ENCODE data around the gene EHF. TPM values are rescaled to one million over a fixed set of nuclear protein-coding genes. Genes with fewer than 3 reads are reported as not detected.

Gene EHF
- total RNA-seq, 2 donors from 2014 or later: 164 to 332 TPM

DNA sequence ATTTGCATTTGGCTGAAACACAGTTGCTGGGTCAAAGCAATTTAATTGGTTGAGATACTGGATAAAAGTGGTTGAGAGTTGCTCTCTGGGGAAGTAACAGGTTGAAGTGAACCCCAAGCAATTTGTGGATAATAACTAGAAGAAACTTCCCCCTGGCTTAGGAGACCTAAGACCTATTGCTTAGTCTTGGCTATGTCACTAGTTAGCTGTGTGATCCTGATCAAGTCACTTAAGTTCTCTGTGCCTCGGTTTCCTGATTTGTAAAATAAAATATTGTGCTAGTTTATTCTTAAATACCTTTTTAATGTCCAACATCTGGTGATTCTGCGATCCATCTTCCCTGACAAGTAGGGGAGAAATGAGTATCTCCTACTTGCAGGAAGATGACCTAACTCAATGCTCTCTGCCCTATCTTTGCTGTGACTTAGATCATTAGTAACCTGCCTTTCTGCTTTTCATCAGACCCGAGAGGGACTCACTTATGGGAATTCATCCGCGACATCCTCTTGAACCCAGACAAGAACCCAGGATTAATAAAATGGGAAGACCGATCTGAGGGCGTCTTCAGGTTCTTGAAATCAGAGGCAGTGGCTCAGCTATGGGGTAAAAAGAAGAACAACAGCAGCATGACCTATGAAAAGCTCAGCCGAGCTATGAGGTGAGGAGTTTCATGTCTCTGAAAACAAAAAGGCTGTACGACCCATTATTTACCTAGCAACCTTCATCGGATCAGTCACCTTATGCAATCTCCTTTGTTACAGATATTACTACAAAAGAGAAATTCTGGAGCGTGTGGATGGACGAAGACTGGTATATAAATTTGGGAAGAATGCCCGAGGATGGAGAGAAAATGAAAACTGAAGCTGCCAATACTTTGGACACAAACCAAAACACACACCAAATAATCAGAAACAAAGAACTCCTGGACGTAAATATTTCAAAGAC is 37.5 kb downstream of the EHF start:
- WGBS: 72% methylated on average over 14 of the region's 14 CpGs
- H3K36me3 ChIP-seq: no peaks in the 10 kb centered on the region

GRCh38 chr11:34659096-34659733 is 38.3 kb downstream of the EHF start:
- H3K36me3 ChIP-seq: no peaks in the 10 kb centered on the region
- peaks cover 4% of the 10 kb centered on the region for H3K4me1 ChIP-seq (replicated peaks)
- TF ChIP-seq POLR2A (IDR thresholded peaks at IDR 0.05): no peak
- no peak for TF ChIP-seq CTCF (IDR thresholded peaks at IDR 0.05)
- no peak for TF ChIP-seq POLR2AphosphoS5 (IDR thresholded peaks at IDR 0.05)
- peak overlapping the region; percentile 40 to 90 for H3K27ac ChIP-seq
- H3K9me3 ChIP-seq: no peaks in the 10 kb centered on the region
- no peaks in the 10 kb centered on the region for H3K27me3 ChIP-seq (replicated peaks; ENCODE audit: insufficient read depth)
- intact Hi-C loops (cut with DNase I): no loop called here
- H3K4me3 ChIP-seq: no peak overlapping the region
- DNase-seq (ENCODE audit: low spot score): no peak
- WGBS: 85% methylated on average over 4 of the region's 4 CpGs

More for the DNA sequence above, 37.5 kb downstream of the EHF start:
- Histone ChIP-seq H3K4me3 (no peak overlapping the region), H3K9me3 (no peaks in the 10 kb centered on the region), H3K27me3 (replicated peaks; ENCODE audit: insufficient read depth) (no peaks in the 10 kb centered on the region), H3K27ac (peak overlapping the region; percentile 16 to 90), H3K4me1 (replicated peaks) (peaks cover 13% of the 10 kb centered on the region)
- no peak for DNase-seq (ENCODE audit: low spot score)
- intact Hi-C loops (cut with DNase I): no loop called here
- TF ChIP-seq POLR2AphosphoS5 (IDR thresholded peaks at IDR 0.05) (no peak), POLR2A (IDR thresholded peaks at IDR 0.05) (no peak), CTCF (IDR thresholded peaks at IDR 0.05) (no peak)

DNA sequence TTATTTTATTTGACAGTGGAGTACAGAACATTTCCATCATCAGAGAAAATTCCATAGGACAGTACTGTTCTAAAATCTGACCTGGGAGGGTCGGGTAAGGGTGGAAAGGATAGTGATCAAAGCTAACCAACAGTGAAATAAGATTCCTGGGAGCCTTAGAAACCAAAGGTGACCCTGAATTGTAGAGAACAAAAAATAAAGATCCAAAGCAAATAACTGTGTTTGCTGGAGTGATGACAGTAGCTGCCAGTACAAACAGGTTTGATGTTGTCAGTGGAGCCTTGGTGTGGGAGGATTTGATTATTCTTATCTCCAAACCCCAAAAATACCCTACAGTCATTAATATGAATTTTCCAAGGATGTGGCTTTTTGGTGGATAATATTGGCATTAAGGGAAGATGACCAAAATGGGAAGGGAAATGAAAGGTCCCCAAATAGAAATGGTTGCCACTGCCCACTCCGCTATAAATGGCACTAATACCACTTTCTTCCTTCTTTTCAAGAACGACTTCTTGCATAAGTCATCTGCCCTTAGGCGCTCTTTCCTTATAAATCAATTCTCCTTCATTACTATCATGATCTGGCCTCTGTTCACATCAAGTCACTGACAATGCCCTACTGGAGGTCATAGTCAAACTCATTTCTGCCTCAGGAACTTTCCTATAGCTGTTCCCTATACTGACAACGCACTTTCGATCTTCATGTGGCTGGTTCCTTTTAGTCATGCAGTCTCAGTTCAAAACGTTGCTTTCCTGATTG is 44.4 kb downstream of the EHF start:
- TF ChIP-seq POLR2AphosphoS5 (IDR thresholded peaks at IDR 0.05): peak; percentile 64
- no peak for TF ChIP-seq CTCF (IDR thresholded peaks at IDR 0.05)
- no peak for TF ChIP-seq POLR2A (IDR thresholded peaks at IDR 0.05)
- Histone ChIP-seq H3K27me3 (replicated peaks; ENCODE audit: insufficient read depth) (no peaks in the 10 kb centered on the region), H3K36me3 (no peaks in the 10 kb centered on the region), H3K9me3 (no peaks in the 10 kb centered on the region), H3K4me3 (no peak overlapping the region), H3K4me1 (replicated peaks) (peaks cover 14% of the 10 kb centered on the region), H3K27ac (peak overlapping the region; percentile 81 to 90)
- no peak for DNase-seq (ENCODE audit: low spot score)
- intact Hi-C loops (cut with DNase I): no loop called here
- 35% methylated on average over 7 of the region's 7 CpGs for WGBS

DNA sequence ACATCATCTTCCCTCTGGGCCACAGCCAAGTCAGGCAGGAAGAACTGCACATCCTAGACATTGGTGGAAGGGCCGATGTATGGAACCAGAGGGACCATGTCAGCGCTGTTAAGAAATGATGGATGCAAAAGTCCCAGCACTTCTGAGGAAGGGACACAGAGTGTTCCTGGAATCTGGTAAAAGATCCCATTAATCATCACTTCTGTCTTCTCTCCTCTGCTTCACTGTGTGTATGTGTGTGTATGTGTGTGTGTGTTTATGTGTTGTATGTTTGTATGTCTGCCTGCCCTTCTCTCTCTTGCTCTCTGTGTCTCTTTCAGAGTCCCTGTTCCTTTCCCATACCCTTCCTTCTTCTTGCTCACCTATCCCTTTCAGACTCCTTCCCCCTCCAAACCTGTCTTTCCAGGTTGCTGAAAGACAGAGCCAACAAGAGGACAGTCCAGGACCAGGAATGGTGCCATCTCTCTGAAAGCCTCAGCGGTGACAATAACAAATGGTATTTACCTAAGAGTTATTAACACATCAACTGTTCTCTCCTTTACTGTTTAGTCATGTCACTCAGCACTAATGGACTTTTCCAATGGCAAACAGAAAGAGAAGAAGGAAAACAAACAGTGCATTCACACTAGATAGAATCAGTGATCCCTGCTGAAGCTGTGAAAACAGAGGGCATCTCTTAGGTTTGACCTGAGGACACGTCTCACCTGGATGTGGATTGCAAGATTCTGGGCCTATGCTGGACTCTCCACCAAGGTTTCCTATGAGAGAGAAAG is 47.1 kb downstream of the EHF start:
- WGBS: 38% methylated on average over 4 of the region's 4 CpGs
- peaks cover 17% of the 10 kb centered on the region for H3K4me1 ChIP-seq (replicated peaks)
- H3K9me3 ChIP-seq: no peaks in the 10 kb centered on the region
- peak; percentile 96 for DNase-seq (ENCODE audit: low spot score)
- H3K4me3 ChIP-seq: no peak overlapping the region
- TF ChIP-seq POLR2AphosphoS5 (IDR thresholded peaks at IDR 0.05): peak; percentile 99
- TF ChIP-seq CTCF (IDR thresholded peaks at IDR 0.05): no peak
- intact Hi-C loops (cut with DNase I): no loop called here
- no peaks in the 10 kb centered on the region for H3K36me3 ChIP-seq
- peak overlapping the region; percentile 81 to 90 for H3K27ac ChIP-seq
- H3K27me3 ChIP-seq (replicated peaks; ENCODE audit: insufficient read depth): no peaks in the 10 kb centered on the region

All from prostate gland (tissue), 2 donors.